Body of pancreas (tissue), 4 donors: ENCODE data around the gene SMOC2. TPM values are rescaled to one million over a fixed set of nuclear protein-coding genes. Genes with fewer than 3 reads are reported as not detected.

Experiments
- ATAC-seq: fragments of 150-250 bp; one replicate; pipeline ENCODE4 v1.9.1; 2016
- DNase-seq, 4 donors: peaks; one replicate each; pipeline ENCODE4 v3.0.0-alpha.2; 2019
- H3K27ac ChIP-seq, 4 donors: fragments of 200-600 bp; sonication (generic); 1 replicate in 3 of 4; 2 replicates in 1 of 4; pipeline versions ENCODE4 v1.5.1 to v1.6.1; 2016 to 2019; ENCODE audit warnings: mild to moderate bottlenecking in 1 of 4, mixed read lengths in 1 of 4, moderate library complexity in 1 of 4
- H3K27me3 ChIP-seq, 2 donors: fragments of 200-600 bp; sonication (generic); one replicate each; pipeline ENCODE4 v1.6.0; 2016; ENCODE audit warnings: mild to moderate bottlenecking in 1 of 2
- H3K36me3 ChIP-seq, 2 donors: fragments of 200-600 bp; sonication (generic); replicated peaks in 1 of 2; 2 replicates each; pipeline ENCODE4 v1.5.1; 2016; ENCODE audit warnings: low read depth in 2 of 2; ENCODE audit not compliant: insufficient read depth in 1 of 2
- H3K4me1 ChIP-seq: fragments of 200-600 bp; sonication (generic); one replicate; pipeline ENCODE4 v1.6.0; 2016
- H3K4me3 ChIP-seq, 2 donors: fragments of 200-600 bp; sonication (generic); 1 replicate in 1 of 2; 2 replicates in 1 of 2; pipeline ENCODE4 v1.5.1; 2016 to 2019
- H3K9me3 ChIP-seq, 3 donors: fragments of 200-600 bp; sonication (generic); 1 replicate in 2 of 3; 2 replicates in 1 of 3; pipeline ENCODE4 v1.5.1; 2016
- POLR2A ChIP-seq, 3 donors: fragments of 450-650 bp; IDR thresholded peaks; one replicate each; pipeline ENCODE4 v1.6.1; 2016; ENCODE audit warnings: antibody characterized with exemption in 3 of 3, mild to moderate bottlenecking in 2 of 3
- WGBS, 2 donors: methylation state at CpG; one replicate each; pipeline ENCODE4 v1.1.5; 2017; 5-methylcytosine and 5-hydroxymethylcytosine counted together
- intact Hi-C: fragments of 100-400 bp; cut with DNase I; formaldehyde crosslinking; loops from one replicate; pipeline ENCODE4 v1.15.1; 2023
- total RNA-seq, 2 donors: library from RNA; depleted of rRNA; stranded (reverse); fragments of >200 nt; gene quantifications; one replicate each; pipeline ENCODE4 v1.1.0, GENCODE V29; 2016
- TF ChIP-seq, protein P1 (sequence below), 7 experiments: fragments of 450-650 bp in 4 of 7; fragments of 200-600 bp in 3 of 7; sonication (generic) in 3 of 7; IDR thresholded peaks; one replicate each; pipeline ENCODE4 v1.5.1; 2016 to 2019; ENCODE audit warnings: antibody characterized with exemption in 7 of 7

The SMOC2 gene
- total RNA-seq, 2 donors from 2014 or later, result 22.7 to 31.4 TPM

DNA sequence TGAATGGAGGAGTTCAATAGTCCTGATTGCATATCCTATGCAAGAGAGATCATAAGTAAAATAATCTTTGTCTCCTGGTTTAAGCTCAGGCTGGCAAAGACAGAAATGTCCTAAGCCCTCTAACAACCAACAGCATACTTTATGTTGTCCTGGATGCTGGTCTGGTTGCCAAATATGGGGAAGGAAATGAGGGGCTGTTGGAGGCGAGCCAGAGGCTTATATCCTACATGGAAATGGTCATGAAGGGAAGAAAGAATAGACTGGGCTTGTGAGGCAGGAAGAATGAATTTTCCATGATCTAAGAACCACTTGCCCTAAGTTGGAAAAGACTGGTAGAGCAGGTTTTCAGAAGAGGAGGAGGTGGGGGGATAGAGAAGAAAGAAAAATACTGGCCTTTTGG, 237.1 kb downstream of the SMOC2 start:
- no peak for DNase-seq

DNA sequence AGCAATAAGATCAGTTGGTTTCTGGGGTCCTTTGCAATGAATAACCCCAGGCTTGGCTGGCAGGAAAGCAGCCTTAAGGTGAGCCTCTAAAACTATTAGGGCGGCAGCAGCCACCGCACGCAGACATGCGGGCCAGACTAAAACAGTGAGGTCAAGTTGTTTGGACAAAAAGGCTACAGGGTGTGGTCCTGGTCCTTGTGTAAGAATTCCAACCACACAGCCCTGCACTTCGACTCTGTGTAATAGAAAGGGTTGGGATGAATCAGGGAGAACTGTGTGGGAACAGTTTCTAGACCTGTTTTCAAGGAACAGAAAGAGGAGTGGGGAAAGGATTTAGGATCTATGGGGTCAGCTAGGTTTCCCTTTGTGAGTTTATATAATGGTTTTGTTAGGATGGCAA, 237.6 kb downstream of the SMOC2 start:
- TF ChIP-seq POLR2A (IDR thresholded peaks at IDR 0.05), result no peak
- TF ChIP-seq, protein P1, sequence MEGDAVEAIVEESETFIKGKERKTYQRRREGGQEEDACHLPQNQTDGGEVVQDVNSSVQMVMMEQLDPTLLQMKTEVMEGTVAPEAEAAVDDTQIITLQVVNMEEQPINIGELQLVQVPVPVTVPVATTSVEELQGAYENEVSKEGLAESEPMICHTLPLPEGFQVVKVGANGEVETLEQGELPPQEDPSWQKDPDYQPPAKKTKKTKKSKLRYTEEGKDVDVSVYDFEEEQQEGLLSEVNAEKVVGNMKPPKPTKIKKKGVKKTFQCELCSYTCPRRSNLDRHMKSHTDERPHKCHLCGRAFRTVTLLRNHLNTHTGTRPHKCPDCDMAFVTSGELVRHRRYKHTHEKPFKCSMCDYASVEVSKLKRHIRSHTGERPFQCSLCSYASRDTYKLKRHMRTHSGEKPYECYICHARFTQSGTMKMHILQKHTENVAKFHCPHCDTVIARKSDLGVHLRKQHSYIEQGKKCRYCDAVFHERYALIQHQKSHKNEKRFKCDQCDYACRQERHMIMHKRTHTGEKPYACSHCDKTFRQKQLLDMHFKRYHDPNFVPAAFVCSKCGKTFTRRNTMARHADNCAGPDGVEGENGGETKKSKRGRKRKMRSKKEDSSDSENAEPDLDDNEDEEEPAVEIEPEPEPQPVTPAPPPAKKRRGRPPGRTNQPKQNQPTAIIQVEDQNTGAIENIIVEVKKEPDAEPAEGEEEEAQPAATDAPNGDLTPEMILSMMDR (IDR thresholded peaks at IDR 0.05), result no peak
- ATAC-seq (no peak), DNase-seq (no peak)
- H3K9me3 ChIP-seq, result no peaks in the 10 kb centered on the region
- no peak overlapping the region for H3K4me3 ChIP-seq
- no peak overlapping the region for H3K27ac ChIP-seq
- intact Hi-C loops, result no loop called here
- no peaks in the 10 kb centered on the region for H3K36me3 ChIP-seq
- WGBS, 2 donors, result 66 to 68% methylated on average over 5 of the region's 5 CpGs
- no peaks in the 10 kb centered on the region for H3K4me1 ChIP-seq
- no peaks in the 10 kb centered on the region for H3K27me3 ChIP-seq

More for the DNA sequence above, 237.1 kb downstream of the SMOC2 start:
- no peak for TF ChIP-seq POLR2A (IDR thresholded peaks at IDR 0.05)
- TF ChIP-seq, protein P1 (IDR thresholded peaks at IDR 0.05), result no peak
- no peaks in the 10 kb centered on the region for H3K4me1 ChIP-seq
- 33 to 39% methylated on average over 1 of the region's 1 CpG for WGBS, 2 donors
- no peak overlapping the region for H3K27ac ChIP-seq
- ATAC-seq, result no peak
- no peaks in the 10 kb centered on the region for H3K36me3 ChIP-seq
- no peak overlapping the region for H3K4me3 ChIP-seq
- H3K27me3 ChIP-seq, result no peaks in the 10 kb centered on the region
- intact Hi-C loops, result no loop called here
- no peaks in the 10 kb centered on the region for H3K9me3 ChIP-seq

GRCh38 chr6:168681748-168682147, 240.8 kb downstream of the SMOC2 start:
- Histone ChIP-seq H3K4me3 (no peak overlapping the region), H3K27me3 (no peaks in the 10 kb centered on the region), H3K36me3 (no peaks in the 10 kb centered on the region), H3K4me1 (no peaks in the 10 kb centered on the region), H3K27ac (no peak overlapping the region), H3K9me3 (no peaks in the 10 kb centered on the region)
- ATAC-seq, result no peak
- WGBS, 2 donors, result 68 to 80% methylated on average over 5 of the region's 5 CpGs
- intact Hi-C loops, result no loop called here
- DNase-seq, result no peak
- TF ChIP-seq POLR2A (IDR thresholded peaks at IDR 0.05), result no peak
- TF ChIP-seq, protein P1 (IDR thresholded peaks at IDR 0.05), result no peak

DNA sequence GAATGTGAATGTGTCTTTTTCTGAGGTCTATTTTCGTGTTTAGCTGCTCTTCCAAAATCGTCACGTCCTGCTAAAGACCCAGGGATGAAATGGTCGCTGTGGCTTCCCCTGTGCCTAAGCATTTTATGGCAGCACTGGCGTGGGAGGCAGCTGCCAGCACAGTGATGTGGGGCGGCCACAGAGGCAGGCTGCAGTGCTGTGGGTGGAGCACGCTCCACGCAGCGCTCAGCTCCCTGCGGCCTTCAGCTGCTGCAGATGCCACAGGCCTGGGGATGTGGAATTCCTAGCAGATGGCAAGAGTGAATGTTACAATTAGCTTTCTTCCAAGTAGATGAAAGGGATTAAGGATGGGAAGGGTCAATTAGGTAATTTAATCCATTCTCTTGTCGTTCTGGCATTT, 242.6 kb downstream of the SMOC2 start:
- no peaks in the 10 kb centered on the region for H3K27me3 ChIP-seq
- H3K9me3 ChIP-seq, result no peaks in the 10 kb centered on the region
- no peaks in the 10 kb centered on the region for H3K4me1 ChIP-seq
- H3K4me3 ChIP-seq, result no peak overlapping the region
- 54 to 64% methylated on average over 9 to 11 of the region's 11 CpGs for WGBS, 2 donors
- H3K27ac ChIP-seq, result no peak overlapping the region
- H3K36me3 ChIP-seq, result no peaks in the 10 kb centered on the region
- no peak for TF ChIP-seq POLR2A (IDR thresholded peaks at IDR 0.05)
- TF ChIP-seq, protein P1 (IDR thresholded peaks at IDR 0.05), result no peak
- ATAC-seq, result no peak
- intact Hi-C loops, result no loop called here
- DNase-seq, result no peak

DNA sequence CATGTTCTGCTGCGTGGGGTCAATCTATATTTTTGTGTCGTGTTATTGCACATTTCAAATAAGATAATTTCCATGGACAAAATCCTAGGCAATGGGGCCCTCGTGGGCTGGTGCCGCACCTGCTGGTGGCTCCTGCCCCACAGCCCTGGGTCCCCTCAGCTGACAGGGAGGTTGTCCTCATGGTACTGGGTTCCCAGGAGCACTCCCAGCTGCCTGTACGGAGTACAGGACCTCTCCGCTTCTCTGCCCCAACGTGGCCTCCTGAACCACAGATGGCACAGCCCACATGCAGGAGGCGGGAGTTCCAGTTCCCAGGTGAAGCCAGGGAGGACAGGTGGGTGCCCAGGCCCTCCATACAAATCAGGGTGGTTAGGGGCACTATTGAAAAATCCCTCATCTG, 243.5 kb downstream of the SMOC2 start:
- TF ChIP-seq, protein P1 (IDR thresholded peaks at IDR 0.05), result no peak
- TF ChIP-seq POLR2A (IDR thresholded peaks at IDR 0.05), result no peak
- ATAC-seq, result no peak
- H3K27ac ChIP-seq, result no peak overlapping the region
- H3K9me3 ChIP-seq, result no peaks in the 10 kb centered on the region
- no peak overlapping the region for H3K4me3 ChIP-seq
- no peak for DNase-seq
- intact Hi-C loops, result no loop called here
- 52 to 62% methylated on average over 7 to 8 of the region's 8 CpGs for WGBS, 2 donors
- no peaks in the 10 kb centered on the region for H3K27me3 ChIP-seq
- H3K36me3 ChIP-seq, result no peaks in the 10 kb centered on the region
- H3K4me1 ChIP-seq, result no peaks in the 10 kb centered on the region
